Inflammatory macrophage treated with lipopolysaccharide for 4 hours (primary cell): ENCODE results near the gene PRMT2.
"Not testable (repeated sequence)": the region's sequence is repeated elsewhere in the genome, so short reads cannot be mapped to it uniquely, and the experiment has no call there.

Experiments used
- DNase-seq: peaks from one replicate; pipeline ENCODE4 v3.0.0-alpha.2; 2020

Gene PRMT2

DNA sequence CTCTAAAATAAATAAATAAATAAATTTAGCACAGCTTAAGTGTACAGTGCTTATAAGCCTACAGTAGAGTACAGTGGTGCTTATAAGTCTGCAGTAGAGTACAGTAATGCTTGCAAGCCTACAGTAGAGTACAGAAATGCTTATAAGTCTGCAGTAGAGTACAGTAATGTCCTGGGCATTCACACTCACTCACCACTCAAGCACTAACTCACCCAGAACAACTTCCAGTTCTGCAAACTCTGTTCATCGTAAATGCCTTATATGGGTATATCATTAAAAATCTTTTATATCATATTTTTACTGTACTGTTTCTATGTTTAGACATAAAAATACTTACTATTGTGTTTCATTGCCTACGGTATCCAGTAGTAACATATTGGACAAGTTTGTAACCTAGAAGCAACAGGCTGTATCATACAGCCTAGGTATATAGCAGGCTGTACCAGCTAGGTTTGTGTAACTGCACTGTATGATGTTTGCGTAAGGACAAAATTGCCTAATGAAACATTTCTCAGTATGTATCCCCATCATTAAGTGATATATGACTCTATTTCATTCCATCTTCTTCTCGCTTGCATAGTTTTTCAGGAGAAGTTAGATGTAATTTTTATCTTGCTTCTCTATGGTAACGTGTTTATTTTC, 16.6 kb upstream of the PRMT2 start:
- peak; percentile 31 for DNase-seq

DNA sequence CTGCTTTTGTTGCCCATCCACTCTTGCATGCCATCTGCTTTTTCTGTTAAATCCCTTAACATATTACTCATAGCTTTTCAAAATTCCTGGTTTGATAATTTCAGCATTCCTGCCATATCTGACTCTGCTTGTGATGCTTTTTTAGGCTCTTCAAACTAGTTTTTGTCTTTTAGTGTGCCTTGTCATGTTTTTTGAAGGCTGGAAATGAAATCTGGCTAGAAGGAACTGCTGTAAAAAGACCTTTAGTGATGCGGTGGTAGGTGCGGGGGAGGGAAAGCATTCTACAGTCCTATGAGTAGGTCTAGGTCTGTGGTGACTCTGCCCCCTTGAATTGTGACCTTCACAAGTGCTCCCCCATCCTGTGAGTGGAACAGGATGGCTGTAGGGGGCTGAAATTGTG, 15.6 kb upstream of the PRMT2 start:
- no peak for DNase-seq

DNA sequence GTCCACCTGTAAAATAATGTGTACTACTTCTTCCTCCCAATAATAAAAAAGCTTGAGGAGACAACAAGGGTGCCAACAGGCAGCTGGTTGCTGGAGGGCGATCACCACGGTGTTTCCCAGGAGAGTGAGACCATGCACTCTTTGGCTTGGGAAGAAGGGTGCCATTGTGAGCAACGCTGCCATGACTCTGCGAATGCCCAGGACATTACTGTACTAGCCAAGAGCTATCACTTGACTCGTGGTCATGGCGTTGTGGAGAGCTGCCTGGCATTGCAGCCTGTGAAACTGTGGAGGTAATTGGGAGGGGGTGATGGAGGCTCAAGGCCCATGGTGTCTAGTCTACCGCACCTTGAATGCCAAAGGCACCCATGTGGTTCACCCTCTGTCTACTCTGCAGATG, 14.6 kb upstream of the PRMT2 start:
- DNase-seq = no peak

- no peak for DNase-seq
These were observed 13.9 kb upstream of the PRMT2 start for GRCh38 chr21:46621457-46622182.

DNA sequence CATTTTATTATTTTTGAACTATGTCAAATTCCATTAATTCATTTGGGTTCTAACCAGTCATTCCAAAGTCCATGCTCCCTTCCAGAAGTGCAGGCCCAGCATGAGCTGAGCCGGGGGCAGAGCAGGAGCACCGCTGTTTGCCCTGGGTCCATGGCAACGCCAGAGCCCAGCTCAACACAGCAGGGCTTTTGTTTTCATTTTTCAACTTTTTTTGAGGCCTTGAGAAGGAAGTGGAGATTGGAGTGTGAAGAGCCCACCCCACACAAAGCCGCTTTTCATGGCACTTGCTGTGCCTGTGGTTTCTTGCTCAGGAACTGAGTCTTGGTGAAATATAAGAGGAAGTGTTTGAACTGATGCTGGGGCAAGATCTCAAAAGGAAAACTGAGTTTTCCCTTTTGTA, 13.2 kb upstream of the PRMT2 start:
- DNase-seq = peak; percentile 87

DNA sequence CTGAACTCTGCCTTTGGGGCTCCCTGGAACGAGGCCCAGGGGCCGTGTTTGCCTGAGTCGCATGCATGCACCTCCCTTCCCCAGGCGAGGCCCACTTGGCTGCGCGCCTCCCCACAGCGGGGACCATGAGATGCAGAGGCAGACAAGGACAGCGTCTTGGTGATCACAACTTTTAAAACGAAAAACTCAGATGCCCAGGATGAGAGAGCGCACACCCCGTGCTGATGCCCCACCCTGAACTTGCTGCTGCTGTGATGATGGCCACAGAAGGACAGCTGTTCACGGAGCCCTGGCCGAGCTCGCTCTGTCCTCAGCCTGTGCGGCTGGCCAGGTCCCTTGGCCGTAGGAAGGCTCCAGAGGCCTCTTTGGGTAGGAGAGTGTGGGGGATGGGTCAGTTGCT, 11.4 kb upstream of the PRMT2 start:
- no peak for DNase-seq

DNA sequence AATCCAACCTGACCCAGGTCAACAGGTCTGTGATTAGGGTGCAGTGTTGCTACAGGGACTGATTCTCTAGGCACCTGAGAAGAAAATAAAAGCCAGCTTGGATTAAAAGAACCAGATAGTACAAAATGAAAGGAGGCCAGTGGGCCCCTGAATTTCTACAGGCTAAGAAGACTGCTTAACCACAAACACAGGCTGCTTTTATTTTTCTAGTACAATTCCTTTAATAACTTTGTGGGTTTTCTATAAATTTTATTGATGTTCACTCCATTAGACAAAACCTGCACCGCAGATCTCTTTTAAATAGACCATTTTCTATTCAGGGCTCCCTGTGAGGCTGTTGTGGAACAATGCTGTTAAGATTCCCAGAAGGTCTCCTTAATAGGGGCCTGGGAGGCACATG, 9.7 kb upstream of the PRMT2 start:
- no peak for DNase-seq

- DNase-seq = no peak
These were observed 8.9 kb upstream of the PRMT2 start for GRCh38 chr21:46626536-46626935.

DNA sequence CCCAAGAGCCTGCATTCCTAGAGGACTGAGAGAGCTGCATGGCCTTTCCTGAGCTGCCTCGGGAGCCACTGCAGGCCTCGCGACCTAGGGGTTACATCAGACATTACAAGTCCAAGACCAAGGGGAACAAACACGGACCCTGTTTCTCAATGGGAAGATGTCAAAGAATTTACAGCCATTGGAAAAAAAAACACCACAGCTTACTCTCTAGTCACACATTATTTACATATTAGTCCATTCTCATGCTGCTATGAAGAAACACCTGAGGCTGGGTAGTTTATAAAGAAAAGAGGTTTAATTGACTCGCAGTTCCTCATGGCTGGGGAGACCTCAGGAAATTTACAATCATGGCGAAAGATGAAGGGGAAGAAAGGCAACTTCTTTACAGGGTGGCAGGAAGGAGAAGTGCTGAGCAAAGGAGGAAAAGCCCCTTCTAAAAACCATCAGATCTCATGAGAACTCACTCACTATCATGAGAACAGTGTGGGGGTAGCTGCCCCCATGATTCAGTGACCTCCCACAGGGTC, 8.4 kb upstream of the PRMT2 start:
- DNase-seq = peak; percentile 91

DNA sequence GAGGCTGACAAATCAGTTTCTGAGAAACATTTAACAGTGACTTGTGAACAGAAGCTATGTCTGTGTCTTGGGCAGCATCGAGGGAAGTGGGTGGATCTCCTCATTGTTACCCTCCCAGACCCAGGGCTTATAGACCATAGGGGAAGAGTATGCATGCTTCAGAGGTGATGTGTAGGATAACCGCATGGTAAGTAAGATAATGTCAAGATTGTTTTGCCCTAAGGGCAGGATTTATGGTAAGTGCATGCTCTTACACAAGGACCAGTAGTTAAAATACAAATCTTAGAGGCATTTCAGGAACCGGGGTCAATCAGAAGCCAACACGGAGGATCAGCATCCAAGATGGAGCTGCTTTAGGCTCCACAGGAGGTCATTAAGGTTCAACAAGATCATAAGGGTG, 7.7 kb upstream of the PRMT2 start:
- DNase-seq = no peak

GRCh38 chr21:46628868-46629267, 6.6 kb upstream of the PRMT2 start:
- no peak for DNase-seq

DNA sequence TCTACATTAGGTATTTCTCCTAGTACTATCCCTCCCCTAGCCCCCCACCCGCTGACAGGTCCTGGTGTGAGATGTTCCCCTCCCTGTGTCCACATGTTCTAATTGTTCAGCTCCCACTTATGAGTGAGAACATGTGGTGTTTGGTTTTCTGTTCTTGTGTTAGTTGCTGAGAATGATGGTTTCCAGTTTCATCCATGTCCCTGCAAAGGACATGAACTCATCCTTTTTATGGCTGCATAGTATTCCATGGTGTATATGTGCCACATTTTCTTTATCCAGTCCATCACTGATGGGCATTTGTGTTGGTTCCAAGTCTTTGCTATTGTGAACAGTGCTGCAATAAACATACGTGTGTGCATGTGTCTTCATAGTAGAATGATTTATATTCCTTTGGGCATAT, 4.6 kb upstream of the PRMT2 start:
- not testable (repeated sequence) for DNase-seq

DNA sequence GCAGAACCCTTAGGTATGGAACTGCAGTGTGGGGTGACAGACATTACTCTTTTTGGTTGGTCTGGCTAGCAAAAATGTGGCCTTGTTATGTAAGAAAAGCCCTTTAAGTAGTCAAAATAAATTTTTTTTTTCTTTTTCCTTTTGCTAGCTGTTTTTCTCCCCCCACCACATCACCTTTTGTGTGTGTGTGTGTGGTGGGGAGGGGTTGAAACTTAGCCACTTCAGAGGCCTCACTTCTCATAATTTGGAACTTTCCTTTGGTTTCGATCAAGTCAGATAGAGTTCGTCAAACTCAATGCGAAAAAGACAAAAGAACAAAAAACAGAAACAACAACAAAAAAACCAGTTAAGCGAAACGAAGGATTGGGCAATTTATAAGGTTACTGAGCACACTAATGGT, 1.9 kb upstream of the PRMT2 start:
- DNase-seq = no peak

GRCh38 chr21:46634427-46634826, 1.0 kb upstream of the PRMT2 start:
- no peak for DNase-seq

GRCh38 chr21:46634966-46635323, 529 bp upstream of the PRMT2 start:
- DNase-seq = peak; percentile 85

- no peak for DNase-seq
These were observed 673 bp downstream of the PRMT2 start for GRCh38 chr21:46636181-46636512.

- DNase-seq = peak; percentile 18
These were observed 1.2 kb downstream of the PRMT2 start for GRCh38 chr21:46636550-46637285.

DNA sequence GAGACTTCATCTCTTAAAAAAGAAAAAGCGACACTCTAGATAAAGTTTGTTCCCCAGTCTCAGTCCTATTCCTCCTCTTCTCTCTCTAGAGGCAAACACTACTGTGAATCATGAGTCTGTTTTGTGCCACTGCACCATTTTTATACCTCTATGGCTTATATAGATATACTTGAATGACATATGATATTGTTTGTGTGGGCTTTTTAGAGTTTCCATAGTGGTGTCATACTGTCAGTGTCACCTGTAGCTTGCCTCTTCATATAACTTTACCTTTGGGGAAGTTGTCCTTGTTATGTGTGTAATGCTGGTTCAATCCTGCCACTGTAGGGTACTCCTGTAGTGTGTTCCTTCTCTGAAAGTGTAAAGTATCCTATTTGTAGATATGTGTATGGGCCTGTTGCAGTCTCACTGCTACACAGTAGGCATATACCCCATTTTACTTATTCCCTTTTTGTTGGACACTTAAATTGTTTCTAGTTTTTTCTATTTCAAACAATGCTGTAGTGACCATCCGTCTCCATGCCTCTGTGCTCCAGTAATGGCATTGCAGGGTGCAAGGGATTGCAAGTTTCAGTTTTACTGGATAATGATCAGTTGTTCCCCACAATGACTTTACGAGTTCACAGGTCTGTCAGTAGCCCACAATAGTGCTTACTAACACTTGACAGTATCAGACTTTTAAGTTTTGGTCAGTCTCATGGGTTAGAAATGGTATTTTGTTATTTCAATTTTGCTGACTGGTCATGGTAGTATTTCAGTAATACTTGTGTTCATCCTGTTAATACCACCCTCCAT, 2.7 kb downstream of the PRMT2 start:
- peak; percentile 69 for DNase-seq

DNA sequence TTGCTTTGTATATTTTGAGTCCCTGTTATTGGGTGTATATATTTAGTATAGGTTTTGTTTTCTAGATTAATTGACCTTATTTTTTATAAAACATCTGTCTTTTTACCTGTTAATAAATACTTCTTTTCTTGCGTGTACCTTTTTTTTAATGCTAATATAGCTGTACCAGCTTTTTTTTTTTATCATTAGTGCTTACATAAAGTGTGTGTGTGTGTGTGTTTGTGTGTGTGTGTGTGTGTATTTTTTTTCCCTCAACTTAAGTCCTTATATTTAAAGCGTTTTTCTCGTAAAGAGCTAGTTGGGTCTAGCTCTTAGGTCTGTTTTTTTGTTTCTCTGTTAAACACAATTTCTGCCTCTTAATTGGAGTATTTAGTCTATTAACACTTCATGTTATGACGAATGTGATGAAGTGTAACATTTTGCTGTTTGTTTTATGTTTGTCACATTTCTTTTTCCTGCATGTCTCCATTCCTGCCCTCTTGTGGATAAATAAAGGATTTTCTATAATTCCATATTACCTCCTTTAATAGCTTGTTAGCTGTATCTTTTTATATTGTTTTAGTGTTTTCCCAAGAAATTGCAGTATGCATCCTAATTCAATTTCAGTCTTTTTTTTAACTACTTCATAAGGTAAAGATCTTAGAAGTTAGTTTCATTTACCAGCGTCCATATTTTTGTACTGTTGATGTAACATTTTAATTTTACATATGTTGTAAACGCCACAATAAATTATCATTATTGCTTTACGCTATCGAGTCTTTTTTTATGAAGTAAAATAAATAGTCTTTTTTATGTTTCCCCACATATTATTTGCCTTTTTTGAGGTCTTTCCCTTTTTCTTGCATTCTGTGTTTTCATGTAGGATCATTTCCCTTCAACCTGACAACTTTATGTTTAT, 4.3 kb downstream of the PRMT2 start:
- peak; percentile 31 for DNase-seq

DNA sequence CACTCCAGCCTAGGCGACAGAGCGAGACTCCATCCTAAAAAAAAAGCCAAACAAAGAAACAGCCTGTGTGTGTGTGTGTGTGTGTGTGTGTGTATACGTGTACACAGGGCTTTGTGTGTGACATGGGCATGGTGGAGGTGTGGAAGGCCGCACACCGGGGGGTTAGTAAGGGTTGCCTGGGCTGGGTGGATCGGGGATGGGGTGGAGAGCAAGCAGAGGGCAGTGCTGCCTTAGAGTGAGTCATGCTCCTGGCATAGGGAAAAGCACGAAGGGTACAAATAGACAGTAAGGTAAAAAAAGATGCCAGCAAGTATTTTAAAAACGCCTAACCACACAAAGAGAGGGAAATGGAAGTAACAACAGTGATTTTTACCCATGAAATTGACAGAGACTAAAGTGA, 6.2 kb downstream of the PRMT2 start:
- DNase-seq = no peak

DNA sequence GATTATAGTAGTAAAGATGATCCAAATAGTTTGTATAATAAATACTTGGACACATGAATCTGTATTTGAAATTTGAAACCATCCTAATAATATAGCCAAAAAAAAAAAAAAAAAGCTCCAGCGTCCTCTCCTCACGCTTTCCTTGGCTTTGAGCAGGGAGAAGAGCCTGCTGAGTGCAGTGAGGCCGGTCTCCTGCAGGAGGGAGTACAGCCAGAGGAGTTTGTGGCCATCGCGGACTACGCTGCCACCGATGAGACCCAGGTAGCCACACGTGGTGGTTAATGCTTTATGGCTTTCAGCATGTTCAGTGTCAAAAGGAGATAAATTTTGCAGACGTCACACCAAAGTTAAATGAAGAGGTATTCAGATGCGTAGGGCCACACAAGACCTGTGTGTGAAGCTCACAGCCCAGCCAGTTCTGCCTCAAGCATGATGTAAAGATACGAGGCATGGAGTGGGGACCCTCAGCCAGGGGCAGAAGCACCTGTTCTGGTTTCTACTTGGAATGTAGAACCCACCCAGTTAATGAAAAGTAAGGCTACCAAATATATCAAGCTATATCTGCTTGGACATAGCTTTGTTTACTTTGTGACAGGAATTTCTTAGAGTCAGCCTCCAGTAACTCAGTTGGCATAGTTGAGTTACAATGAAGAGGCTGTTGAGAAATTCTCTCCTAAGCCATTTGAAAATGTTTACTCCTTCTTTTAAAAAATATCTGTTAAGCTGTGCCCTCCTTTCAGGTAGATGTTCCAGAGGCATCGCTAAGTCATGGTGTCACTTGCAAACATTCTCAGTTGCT, 8.1 kb downstream of the PRMT2 start:
- no peak for DNase-seq
